Non-pigmented ciliary epithelial cell (primary cell): ENCODE results near the gene FRMPD4.
"Not testable (repeated sequence)": the region's sequence is repeated elsewhere in the genome, so short reads cannot be mapped to it uniquely, and the experiment has no call there.

ENCODE experiments used
- DNase-seq: peaks from one replicate; pipeline ENCODE4 v3.0.0-alpha.2; 2010; ENCODE audit warnings: low read depth

The FRMPD4 gene

GRCh38 chrX:12138361-12139313, at the start of gene FRMPD4:
TSS of gene FRMPD4 (plus strand) at chrX:12138473. CDS start at chrX:12138972, 499 bp downstream.
- DNase-seq = no peak

GRCh38 chrX:12089740-12090139, 48.5 kb upstream of the FRMPD4 start:
- no peak for DNase-seq

GRCh38 chrX:12113321-12113720, 25.0 kb upstream of the FRMPD4 start:
- no peak for DNase-seq

GRCh38 chrX:12115377-12115776, 22.9 kb upstream of the FRMPD4 start:
- no peak for DNase-seq

GRCh38 chrX:12118134-12118533, 20.1 kb upstream of the FRMPD4 start:
- DNase-seq = no peak

- no peak for DNase-seq
Observed at GRCh38 chrX:12128017-12128416, 10.3 kb upstream of the FRMPD4 start.

- no peak for DNase-seq
Observed at GRCh38 chrX:12137951-12138360, 317 bp upstream of the FRMPD4 start.

GRCh38 chrX:12139934-12140611, 1.8 kb downstream of the FRMPD4 start:
- DNase-seq = no peak

GRCh38 chrX:12141511-12141910, 3.2 kb downstream of the FRMPD4 start:
- no peak for DNase-seq

- DNase-seq = no peak
Observed at GRCh38 chrX:12142661-12143060, 4.4 kb downstream of the FRMPD4 start.

GRCh38 chrX:12145402-12145801, 7.1 kb downstream of the FRMPD4 start:
- no peak for DNase-seq

- no peak for DNase-seq
Observed at GRCh38 chrX:12149670-12150407, 11.6 kb downstream of the FRMPD4 start.

GRCh38 chrX:12153317-12153716, 15.0 kb downstream of the FRMPD4 start:
- DNase-seq = no peak

- DNase-seq = no peak
Observed at GRCh38 chrX:12153741-12154140, 15.5 kb downstream of the FRMPD4 start.

GRCh38 chrX:12159799-12160198, 21.5 kb downstream of the FRMPD4 start:
- no peak for DNase-seq

- DNase-seq = no peak
Observed at GRCh38 chrX:12162420-12162819, 24.1 kb downstream of the FRMPD4 start.

- DNase-seq = not testable (repeated sequence)
Observed at GRCh38 chrX:12164180-12164579, 25.9 kb downstream of the FRMPD4 start.

GRCh38 chrX:12170755-12171154, 32.5 kb downstream of the FRMPD4 start:
- no peak for DNase-seq

GRCh38 chrX:12174358-12174757, 36.1 kb downstream of the FRMPD4 start:
- no peak for DNase-seq

- DNase-seq = no peak
Observed at GRCh38 chrX:12197030-12197429, 58.8 kb downstream of the FRMPD4 start.

GRCh38 chrX:12206413-12206812, 68.1 kb downstream of the FRMPD4 start:
- DNase-seq = no peak

GRCh38 chrX:12210196-12210815, 72.0 kb downstream of the FRMPD4 start:
- no peak for DNase-seq
